ENCODE results near the gene HSD17B8.

The HSD17B8 gene

DNA sequence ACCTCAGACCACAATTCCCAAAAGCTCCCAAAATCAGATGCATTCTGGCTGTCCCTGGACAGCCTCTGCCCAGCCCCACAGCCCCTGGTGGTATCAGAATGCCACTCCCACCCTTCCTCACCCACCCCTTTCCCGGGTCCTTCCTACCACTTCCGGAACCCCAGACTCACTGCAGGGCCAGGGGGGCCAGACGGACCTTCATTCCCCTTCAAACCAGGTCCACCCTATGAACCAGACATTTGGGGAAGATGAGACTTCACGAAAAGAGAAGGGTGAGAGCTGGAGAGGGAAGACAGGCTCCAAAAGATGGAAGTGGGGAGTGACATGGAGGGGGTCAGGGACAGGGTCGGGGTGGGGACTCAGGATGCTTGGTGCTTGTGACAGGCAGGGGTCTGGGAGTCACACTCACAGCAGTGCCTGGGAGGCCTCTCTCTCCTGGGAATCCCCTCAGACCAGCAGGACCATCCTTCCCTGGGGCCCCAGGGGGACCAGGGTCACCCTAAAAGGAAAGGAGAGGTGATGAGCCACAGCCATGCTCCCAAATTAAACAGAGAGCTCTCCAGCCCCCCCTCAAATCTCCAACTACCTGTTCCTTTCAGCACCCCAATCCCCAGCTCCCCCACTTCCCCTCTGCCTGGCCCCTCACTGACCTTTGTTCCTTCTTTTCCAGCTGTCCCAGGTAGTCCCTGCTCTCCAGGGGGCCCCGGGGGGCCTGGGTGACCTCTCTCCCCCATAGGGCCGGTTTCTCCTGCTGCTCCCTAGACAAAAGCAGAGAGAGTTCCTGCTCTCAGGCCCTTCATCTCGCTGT lies 32.4 kb upstream of the HSD17B8 start:
- DNase-seq, result no peak

- DNase-seq, result no peak
Observed at GRCh38 chr6:33172688-33173534, 31.5 kb upstream of the HSD17B8 start.

GRCh38 chr6:33173535-33174180 lies 30.8 kb upstream of the HSD17B8 start:
- no peak for DNase-seq

- DNase-seq, result no peak
Observed at GRCh38 chr6:33174784-33175183, 29.7 kb upstream of the HSD17B8 start.

GRCh38 chr6:33175436-33176069 lies 28.9 kb upstream of the HSD17B8 start:
- DNase-seq, result no peak

DNA sequence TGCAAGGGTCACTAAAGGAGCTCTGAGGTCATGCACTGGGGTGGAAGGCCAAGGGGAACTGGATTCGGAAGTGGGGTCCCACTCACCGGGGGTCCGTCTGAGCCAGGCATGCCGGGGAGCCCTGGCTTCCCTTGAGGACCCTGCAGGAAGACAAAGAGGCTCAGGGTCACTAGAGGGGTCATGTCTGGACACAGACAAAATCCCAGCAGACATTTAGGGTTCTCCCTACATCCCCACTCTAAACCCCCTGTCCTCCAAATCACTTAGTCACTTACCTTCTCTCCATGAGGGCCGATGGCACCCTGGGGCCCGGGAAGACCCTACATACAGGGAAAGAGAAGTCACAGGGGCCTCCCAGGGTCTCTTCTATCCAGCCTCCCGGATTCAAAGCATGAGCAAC lies 27.5 kb upstream of the HSD17B8 start:
- no peak for DNase-seq

- DNase-seq, result no peak
Observed at GRCh38 chr6:33177552-33178446, 26.7 kb upstream of the HSD17B8 start.

DNA sequence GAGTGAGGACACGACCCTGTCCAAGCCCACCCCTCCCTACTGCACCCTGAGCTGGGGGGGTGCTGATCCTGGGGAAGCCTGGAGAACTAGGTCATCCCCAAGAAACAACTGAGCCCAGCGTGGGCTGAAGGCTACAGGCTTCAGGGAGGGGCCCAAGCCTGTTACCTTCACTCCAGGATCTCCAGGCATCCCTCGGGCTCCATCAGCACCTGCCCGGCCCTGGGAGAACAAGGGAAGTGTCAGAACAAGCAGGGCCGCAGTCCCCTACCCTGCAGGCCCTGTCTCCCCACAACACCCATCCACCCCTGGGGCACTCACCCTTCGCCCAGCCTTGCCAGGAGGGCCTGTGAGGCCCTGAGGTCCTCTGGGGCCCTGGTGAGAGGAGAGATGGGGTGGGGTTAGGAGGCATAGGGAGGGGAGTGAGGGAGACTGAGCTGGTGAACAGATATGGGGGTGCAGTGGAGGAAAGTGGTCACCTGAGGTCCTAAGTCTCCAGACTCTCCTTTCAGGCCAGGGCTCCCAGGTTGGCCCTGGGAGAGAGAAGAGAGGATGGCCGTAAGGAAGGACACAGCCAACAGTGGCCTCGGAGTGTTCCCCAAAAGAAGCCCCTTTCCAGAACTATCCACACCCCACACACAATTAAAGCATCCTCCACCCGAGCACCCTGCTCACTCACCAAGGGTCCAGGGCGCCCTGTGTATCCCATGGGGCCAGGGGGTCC lies 25.5 kb upstream of the HSD17B8 start:
- DNase-seq, result no peak

DNA sequence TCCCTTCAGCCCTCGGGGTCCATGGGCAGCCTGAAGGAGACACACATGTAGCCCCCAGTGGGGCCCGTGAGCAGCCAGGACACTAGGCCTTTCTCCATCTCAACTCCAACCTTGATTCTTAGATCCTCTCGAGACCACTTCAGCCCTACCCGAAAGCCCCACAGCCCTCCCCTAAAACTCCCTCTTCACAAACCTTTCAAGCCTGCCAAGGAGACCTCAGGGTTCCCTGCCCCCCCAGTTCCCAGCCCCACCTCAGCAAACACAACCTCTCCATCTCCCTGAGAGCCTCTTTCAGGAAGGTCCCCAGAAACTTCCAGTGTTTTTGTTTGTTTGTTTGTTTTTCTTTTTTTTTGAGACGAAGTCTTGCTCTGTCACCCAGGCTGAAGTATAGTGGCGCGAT lies 23.3 kb upstream of the HSD17B8 start:
- DNase-seq, result no peak

GRCh38 chr6:33183071-33183683 lies 21.3 kb upstream of the HSD17B8 start:
- no peak for DNase-seq

GRCh38 chr6:33185190-33185589 lies 19.3 kb upstream of the HSD17B8 start:
- DNase-seq, result no peak

DNA sequence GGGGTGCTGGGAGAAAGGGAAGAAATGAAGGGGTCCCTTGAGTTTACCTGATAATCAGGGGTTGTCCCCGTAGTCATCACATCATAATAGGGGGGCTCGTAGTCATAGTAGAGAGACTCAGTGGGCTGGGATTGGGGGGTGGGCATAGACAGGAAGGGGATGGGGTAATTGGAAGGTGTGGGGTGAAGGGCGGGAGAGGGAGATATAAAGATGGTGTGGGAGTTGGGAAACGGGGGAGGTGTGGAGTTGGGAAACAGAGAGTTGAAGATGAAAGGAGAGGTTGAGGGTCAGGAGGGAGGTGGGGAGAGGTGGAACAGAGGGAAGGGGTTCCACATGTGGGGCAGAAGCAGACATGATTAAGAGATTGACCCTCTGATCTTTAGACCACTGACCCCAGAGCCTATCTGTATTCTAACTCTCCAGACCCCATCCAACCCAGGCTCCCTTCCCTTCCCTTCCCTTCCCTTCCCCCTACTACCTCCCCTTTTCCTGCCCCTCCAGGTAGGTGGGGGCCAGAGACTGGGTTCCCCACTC lies 18.7 kb upstream of the HSD17B8 start:
- no peak for DNase-seq

DNA sequence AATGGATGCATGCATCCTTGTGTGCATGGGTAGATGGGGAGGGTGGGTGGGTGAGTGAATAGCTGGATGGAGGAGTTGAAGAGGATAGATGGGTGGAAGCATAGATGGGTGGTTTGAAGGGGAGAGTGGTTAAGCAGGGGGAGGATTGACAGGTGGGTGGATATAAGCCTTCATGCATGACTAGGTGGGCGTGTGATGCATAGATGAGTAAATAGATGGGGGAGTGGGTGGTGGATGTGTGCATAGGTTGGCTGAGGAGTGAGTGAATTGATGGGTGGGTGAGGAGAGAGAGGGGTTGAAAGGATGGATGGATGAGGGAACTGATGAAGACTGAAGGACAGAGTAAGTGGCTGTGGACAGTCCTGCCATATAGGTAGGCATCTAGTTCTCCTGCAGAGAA lies 16.6 kb upstream of the HSD17B8 start:
- no peak for DNase-seq

DNA sequence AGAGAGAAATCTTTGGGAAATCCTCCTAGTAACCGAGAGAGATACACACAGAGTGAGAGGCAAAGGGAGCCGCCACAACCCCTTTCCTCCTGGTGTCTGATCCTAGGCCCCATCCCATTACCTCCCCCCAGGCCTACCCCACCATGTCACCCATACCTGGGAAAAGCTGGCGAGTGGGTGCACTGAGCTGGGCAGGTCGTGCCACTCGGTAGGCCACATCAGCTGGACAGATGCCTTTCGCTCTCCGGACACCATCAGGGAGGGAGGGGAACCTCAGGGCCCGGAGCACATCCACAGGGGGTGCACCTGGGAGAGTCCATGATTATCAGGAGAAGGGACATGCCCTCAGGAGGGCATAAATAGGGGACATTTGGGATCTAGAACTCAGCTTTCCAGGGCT lies 15.3 kb upstream of the HSD17B8 start:
- no peak for DNase-seq

DNA sequence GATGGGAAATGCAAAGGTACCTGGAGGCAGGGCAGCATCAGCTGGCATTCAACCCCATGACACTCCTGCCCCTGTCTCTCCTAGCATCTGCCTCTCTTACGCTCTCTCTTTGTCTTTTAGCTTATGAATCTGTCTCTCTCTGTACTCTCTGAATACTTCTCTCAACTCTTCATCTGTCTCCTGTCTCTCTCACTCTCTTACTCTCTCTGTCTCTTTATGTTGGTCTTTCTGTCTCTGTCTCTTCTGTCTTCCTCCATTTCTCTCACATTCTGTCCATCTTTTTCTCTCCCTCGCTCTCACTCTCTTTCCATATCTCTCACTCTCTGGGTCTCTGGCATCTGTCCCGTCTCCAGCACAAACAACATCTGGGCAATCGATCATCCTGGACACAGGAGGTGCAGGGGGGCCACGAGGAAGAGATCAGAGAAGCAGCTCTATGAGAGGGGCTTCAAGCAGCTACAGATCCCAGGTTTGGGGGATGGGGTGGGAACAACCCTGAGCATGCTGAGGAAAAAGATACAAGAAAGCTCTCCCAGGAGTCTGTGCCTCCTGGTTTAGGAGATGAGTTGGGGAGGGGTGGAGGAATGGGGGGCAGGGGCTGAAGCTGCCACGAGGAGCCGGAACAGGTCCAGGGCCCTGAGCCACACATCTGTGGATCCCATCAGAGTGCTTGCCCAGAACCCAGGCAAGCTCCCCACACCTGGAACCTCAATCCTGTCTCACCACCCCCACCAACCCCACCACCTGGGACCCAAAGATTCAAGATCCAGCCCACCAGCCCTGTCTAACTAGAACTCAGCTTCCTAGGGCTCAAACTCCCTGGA lies 14.6 kb upstream of the HSD17B8 start:
- DNase-seq, result no peak

DNA sequence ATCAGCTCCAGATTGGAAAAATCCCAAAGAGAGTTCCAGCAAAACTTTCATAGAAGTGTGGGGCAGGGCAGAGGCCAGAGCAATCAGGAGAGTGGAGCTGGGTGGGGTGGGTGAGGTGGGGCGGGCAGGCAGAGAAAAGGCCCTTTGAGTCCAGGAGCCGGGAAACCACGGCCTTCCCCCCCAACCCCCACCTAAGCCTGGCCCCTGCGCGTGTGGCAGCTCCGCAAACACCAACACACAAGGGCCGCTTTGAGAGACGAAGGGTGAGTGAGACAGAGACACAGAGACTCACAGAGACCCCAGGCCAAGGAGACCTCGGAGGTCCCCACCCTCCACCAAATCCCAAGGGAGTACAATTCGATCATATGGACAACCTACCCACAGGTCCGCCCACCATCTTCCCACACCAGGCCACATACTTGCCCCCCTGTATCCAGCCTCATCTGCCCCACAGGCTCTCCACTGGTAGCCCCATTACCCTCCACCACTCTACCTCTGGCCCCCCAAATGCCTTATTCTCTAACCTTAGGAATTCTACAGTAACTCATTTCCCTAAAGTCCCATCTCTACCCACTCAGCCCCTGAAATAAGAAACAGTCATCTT lies 13.8 kb upstream of the HSD17B8 start:
- no peak for DNase-seq

DNA sequence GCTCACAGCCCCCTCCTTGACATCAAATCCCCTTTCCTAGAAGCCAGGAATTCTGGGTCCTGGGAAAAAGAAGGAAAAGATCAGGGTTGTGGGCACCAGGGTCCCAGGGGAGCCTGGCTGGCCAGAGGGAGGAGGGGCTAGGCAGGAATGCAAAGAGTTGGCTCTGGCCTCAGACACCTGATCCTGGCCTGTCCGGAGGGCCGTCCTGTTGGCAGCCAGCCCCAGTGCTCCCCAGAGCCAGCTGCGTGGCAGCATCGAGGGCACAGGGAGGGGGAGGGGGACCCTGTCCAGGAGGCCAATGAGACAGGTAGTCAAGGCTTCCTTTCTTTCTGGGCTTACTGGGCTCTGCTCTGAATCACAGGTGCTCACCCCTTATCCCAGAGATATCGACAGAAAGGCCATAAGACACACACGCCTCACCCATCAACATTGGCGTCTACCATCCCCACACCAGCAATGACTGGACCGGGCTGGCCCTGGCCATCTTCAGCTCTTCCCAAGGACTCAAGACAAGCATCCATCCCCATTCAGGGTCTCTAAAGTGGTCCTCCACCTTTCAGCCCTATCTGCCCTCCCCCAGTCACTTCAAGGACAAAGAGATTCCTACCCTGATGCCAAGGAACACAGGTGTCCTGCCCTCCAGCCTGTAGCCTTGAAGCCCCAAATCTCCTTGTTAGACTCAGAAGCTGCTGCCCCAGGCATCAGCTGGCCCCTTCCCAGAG lies 12.9 kb upstream of the HSD17B8 start:
- DNase-seq, result no peak

GRCh38 chr6:33192105-33192646 lies 12.3 kb upstream of the HSD17B8 start, which contains the start of gene COL11A2:
Gene COL11A2 (minus strand): TSS chr6:33192467. CDS start chr6:33192240, 227 bp downstream.
- DNase-seq, result no peak

Measured in hippocampal formation (tissue), 2 donors.